CD14-positive monocyte (primary cell): ENCODE results near the gene CLPX. TPM values are rescaled to one million over a fixed set of nuclear protein-coding genes. Genes with fewer than 3 reads are reported as not detected.

Experiments
- DNase-seq, 3 donors: peaks; one replicate each; pipeline ENCODE4 v3.0.0-alpha.2; 2011 to 2022
- H2AFZ ChIP-seq: 2 replicates; pipeline ENCODE4 v1.6.0; 2012; ENCODE audit warnings: mild to moderate bottlenecking, low read depth, low read length, inconsistent platforms; ENCODE audit not compliant: insufficient read depth, poor library complexity, severe bottlenecking
- H3K27ac ChIP-seq, 2 donors: 1 replicate in 1 of 2; 2 replicates in 1 of 2; pipeline ENCODE4 v1.5.1; 2012 to 2013; ENCODE audit warnings: low read length in 2 of 2, control low read depth in 1 of 2, inconsistent platforms in 1 of 2, low read depth in 1 of 2, mild to moderate bottlenecking in 1 of 2
- H3K27me3 ChIP-seq, 2 donors: one replicate each; pipeline versions ENCODE4 v1.6.0 to v1.6.1; 2011 to 2013; ENCODE audit warnings: low read length in 2 of 2; ENCODE audit not compliant: control insufficient read depth in 2 of 2, insufficient read depth in 2 of 2
- H3K36me3 ChIP-seq, 2 donors: replicated peaks in 1 of 2; 1 replicate in 1 of 2; 2 replicates in 1 of 2; pipeline versions ENCODE4 v1.5.1 to v1.6.1; 2012 to 2013; ENCODE audit warnings: low read length in 2 of 2, control low read depth in 1 of 2, inconsistent platforms in 1 of 2, mild to moderate bottlenecking in 1 of 2; ENCODE audit not compliant: insufficient read depth in 2 of 2, control insufficient read depth in 1 of 2
- H3K4me1 ChIP-seq, 2 donors: 1 replicate in 1 of 2; 2 replicates in 1 of 2; pipeline versions ENCODE4 v1.5.1 to v1.6.1; 2012 to 2013; ENCODE audit warnings: low read length in 2 of 2, control low read depth in 1 of 2, inconsistent platforms in 1 of 2, mild to moderate bottlenecking in 1 of 2, moderate library complexity in 1 of 2; ENCODE audit not compliant: insufficient read depth in 2 of 2, control insufficient read depth in 1 of 2
- H3K4me2 ChIP-seq: replicated peaks from 2 replicates; pipeline ENCODE3; 2012; ENCODE audit warnings: low read length, moderate library complexity, mild to moderate bottlenecking; ENCODE audit not compliant: poor library complexity, severe bottlenecking; ENCODE audit errors: extremely low read depth
- H3K4me3 ChIP-seq, 3 experiments: fragments of 200-600 bp in 1 of 3; sonication (generic) in 1 of 3; replicated peaks in 1 of 3; 1 replicate in 2 of 3; 2 replicates in 1 of 3; pipeline ENCODE4 v1.5.1; 2011 to 2013; ENCODE audit warnings: low read length in 3 of 3, mild to moderate bottlenecking in 3 of 3, control low read depth in 2 of 3, low read depth in 2 of 3, inconsistent platforms in 1 of 3, moderate library complexity in 1 of 3
- H3K79me2 ChIP-seq: 2 replicates; pipeline ENCODE4 v1.6.0; 2012; ENCODE audit warnings: mild to moderate bottlenecking, control low read depth, inconsistent platforms, low read length, moderate library complexity; ENCODE audit not compliant: insufficient read depth
- H3K9ac ChIP-seq: 2 replicates; pipeline ENCODE4 v1.6.0; 2017; ENCODE audit warnings: low read length, mild to moderate bottlenecking; ENCODE audit not compliant: insufficient read depth, poor library complexity, severe bottlenecking
- H3K9me3 ChIP-seq, 2 donors: replicated peaks in 1 of 2; 1 replicate in 1 of 2; 2 replicates in 1 of 2; pipeline versions ENCODE4 v1.5.1 to v1.6.1; 2012 to 2013; ENCODE audit warnings: low read length in 2 of 2, control low read depth in 1 of 2; ENCODE audit not compliant: control insufficient read depth in 1 of 2, insufficient read depth in 1 of 2
- H4K20me1 ChIP-seq: 2 replicates; pipeline ENCODE4 v1.6.0; 2012; ENCODE audit warnings: mild to moderate bottlenecking, low read length, control low read depth, moderate library complexity; ENCODE audit not compliant: insufficient read depth
- H3K27ac Mint-ChIP-seq, 7 donors: one replicate each; pipeline ENCODE4 v1.8.0; 2020; ENCODE audit warnings: mild to moderate bottlenecking in 7 of 7, mixed read lengths in 7 of 7, moderate library complexity in 6 of 7, inconsistent platforms in 2 of 7
- H3K27me3 Mint-ChIP-seq, 3 donors: one replicate each; pipeline ENCODE4 v1.8.0; 2021 to 2022; ENCODE audit warnings: low read depth in 3 of 3, mild to moderate bottlenecking in 3 of 3, mixed read lengths in 3 of 3, moderate library complexity in 3 of 3, inconsistent platforms in 1 of 3
- H3K36me3 Mint-ChIP-seq, 2 donors: one replicate each; pipeline ENCODE4 v1.8.0; 2020; ENCODE audit warnings: mixed read lengths in 2 of 2, inconsistent platforms in 1 of 2, mild to moderate bottlenecking in 1 of 2
- H3K4me1 Mint-ChIP-seq: one replicate; pipeline ENCODE4 v1.8.0; 2020; ENCODE audit warnings: mild to moderate bottlenecking, mixed read lengths
- H3K4me3 Mint-ChIP-seq, 2 donors: one replicate each; pipeline ENCODE4 v1.8.0; 2020; ENCODE audit warnings: mild to moderate bottlenecking in 2 of 2, mixed read lengths in 2 of 2, moderate library complexity in 1 of 2
- H3K9me3 Mint-ChIP-seq, 7 donors: one replicate each; pipeline ENCODE4 v1.8.0; 2020 to 2022; ENCODE audit warnings: mixed read lengths in 7 of 7, mild to moderate bottlenecking in 6 of 7, moderate library complexity in 6 of 7, inconsistent platforms in 2 of 7
- CTCF ChIP-seq: fragments of 200-600 bp; IDR thresholded peaks from one replicate; pipeline ENCODE4 v1.8.0; 2022; ENCODE audit warnings: antibody characterized with exemption, mild to moderate bottlenecking
- WGBS: methylation state at CpG from one replicate; pipeline ENCODE4 v1.1.5; 2013; ENCODE audit warnings: missing lambda C conversion rate; ENCODE audit not compliant: insufficient coverage; 5-methylcytosine and 5-hydroxymethylcytosine counted together
- intact Hi-C, 2 donors: fragments of 100-400 bp; cut with micrococcal nuclease; formaldehyde crosslinking; loops; one replicate each; pipeline versions ENCODE4 v1.15.0 to v1.15.1; 2023
- polyA minus RNA-seq: library from RNA; depleted of rRNA, polyadenylated mRNA; stranded (reverse); fragments of >200 nt; gene quantifications from 2 replicates; pipeline ENCODE4 v1.2.3, GENCODE V29; 2012
- polyA plus RNA-seq, 3 donors: library from polyadenylated mRNA; depleted of rRNA in 1 of 3; unstranded in 2 of 3; stranded (reverse) in 1 of 3; fragments of 300-500 nt in 2 of 3; fragments of >200 nt in 1 of 3; fragmentation: Illumina TruSeq in 2 of 3; gene quantifications; 1 replicate in 2 of 3; 2 replicates in 1 of 3; pipeline ENCODE4 v1.2.3, GENCODE V29; 2012 to 2021
- total RNA-seq, 12 experiments: library from RNA in 1 of 12; stranded (reverse) in 1 of 12; fragments of 120-200 nt in 1 of 12; gene quantifications; one replicate each; pipeline ENCODE4 v1.2.4 and lab custom pipeline; 2013 to 2026; ENCODE audit warnings: mixed read lengths in 6 of 12, inconsistent platforms in 1 of 12

CLPX gene
- 37.8 TPM for total RNA-seq (2013)
- polyA plus RNA-seq (10 to 100 TPM; 15.2 to 24.9 (median 20.0) TPM), polyA minus RNA-seq (14.4 and 16.4 TPM in 2 replicates), total RNA-seq (lab: John Stamatoyannopoulos, UW) (13.6 to 43.6 (median 23.4) reads per million in 11 experiments)

- Histone ChIP-seq H3K4me2 (peak within 1 kb of the TSS; percentile 99), H3K27me3 (no peaks in the 10 kb centered on the region), H3K36me3 (peaks cover under 1 to 2% of the 10 kb centered on the region in 2 donors), H3K79me2 (peaks cover 49% of the 10 kb centered on the region), H3K4me1 (peaks cover 17 to 27% of the 10 kb centered on the region in 2 donors), H4K20me1 (peaks cover 35% of the 10 kb centered on the region), H2AFZ (peak within 1 kb of the TSS; percentile 87), H3K9ac (peak within 1 kb of the TSS; percentile 94), H3K9me3 (no peaks in the 10 kb centered on the region), H3K27ac (peak within 1 kb of the TSS; percentile 82 to 96), H3K4me3 (peak within 1 kb of the TSS; percentile 85 to 97 (median 92))
- Mint-ChIP-seq H3K4me1 (peaks cover 28% of the 10 kb centered on the region), H3K9me3 (no peaks in the 10 kb centered on the region), H3K27me3 (no peaks in the 10 kb centered on the region), H3K4me3 (peak within 1 kb of the TSS; percentile 94 to 98), H3K36me3 (peaks cover 3 to 17% of the 10 kb centered on the region in 2 donors), H3K27ac (peak within 1 kb of the TSS; percentile 90 to 97 (median 95))
- WGBS, result under 1% methylated on average over 56 of the region's 70 CpGs
- no peak for TF ChIP-seq CTCF
- intact Hi-C loops, result loop anchor here (2.0 to 5.0 kb wide), 2 partner anchors 112 kb away; partner anchors contain the start of gene RNU5A-1 (in 2 of the 2)
- DNase-seq, result peak; percentile 92 to 94 (median 93)
Observed at GRCh38 chr15:65184868-65185717, at the start of gene CLPX. CLPX (minus strand) TSS chr15:65185342; CDS start chr15:65185153, 189 bp downstream.

GRCh38 chr15:65233696-65234095 lies 48.6 kb upstream of the CLPX start:
- Mint-ChIP-seq H3K36me3 (no peaks in the 10 kb centered on the region), H3K27me3 (peaks cover 0 to 7% (median 0%) of the 10 kb centered on the region in 3 donors), H3K27ac (no peak overlapping the region), H3K4me1 (peaks cover 2% of the 10 kb centered on the region), H3K9me3 (no peaks in the 10 kb centered on the region), H3K4me3 (no peak overlapping the region)
- DNase-seq, result no peak
- Histone ChIP-seq H3K9me3 (no peaks in the 10 kb centered on the region), H3K4me2 (no peak overlapping the region), H3K4me1 (no peaks in the 10 kb centered on the region), H3K9ac (no peak overlapping the region), H2AFZ (no peak overlapping the region), H3K79me2 (no peaks in the 10 kb centered on the region), H3K27ac (no peak overlapping the region), H3K36me3 (no peaks in the 10 kb centered on the region), H3K4me3 (no peak overlapping the region), H4K20me1 (no peaks in the 10 kb centered on the region), H3K27me3 (no peaks in the 10 kb centered on the region)
- TF ChIP-seq CTCF, result no peak
- intact Hi-C loops, result no loop called here
- WGBS, result no CpG with 5 or more reads among the region's 5 CpGs
